Heart left ventricle (tissue), 13 donors: Measurements from ENCODE around the gene C5AR2.

Experiments used
- CTCF ChIP-seq, 12 donors: fragments of 200-600 bp; sonication (generic) in 4 of 12; IDR thresholded peaks; one replicate each; pipeline versions ENCODE4 v1.5.0 to v1.8.0; 2018 to 2022; ENCODE audit warnings: antibody characterized with exemption in 12 of 12, mild to moderate bottlenecking in 5 of 12
- POLR2A ChIP-seq, 2 donors: fragments of 450-650 bp; IDR thresholded peaks; one replicate each; pipeline ENCODE4 v1.6.1; 2017; ENCODE audit warnings: antibody characterized with exemption in 2 of 2, mild to moderate bottlenecking in 2 of 2, moderate library complexity in 2 of 2
- donor health status: ischemic (EF 13 %, LVEDD 7.1; RV severe dilation, severe dysfunction).
- donor health status: DM: no; HTN: yes; CAD: no.
- donor health status: DM: no; HTN: no; CAD: no.
- donor health status: ischemic (EF 25% LVEDD 6.9; RV normal size, moderate dysfunction).
- donor health status: ischemic (EF 25% LVEDD 5.7; RV mildly dilated, moderate dysfunction).
- donor health status: ischemic (EF 35%, LVEDD 5.7; RV mildly dilated, moderate dysfunction).
- donor health status: nonischemic (EF 11% LVEDD 7.7; RV severe dilation, severe dysfunction).
- donor health status: DM: yes; HTN: yes; CAD: no.
- donor health status: PGD.
- donor health status: ischemic (EF 29% LVEDD 5.4; RV normal size, mild dysfunction).
- donor health status: nonischemic (EF 23%, LVEDD 6.1; RV moderate dilation, normal function).

- TF ChIP-seq CTCF (IDR thresholded peaks at IDR 0.05), result no peak
- no peak for TF ChIP-seq POLR2A (IDR thresholded peaks at IDR 0.05)
These were observed 44.7 kb downstream of the C5AR2 start for GRCh38 chr19:47376589-47377144.
